Measurements from ENCODE around the gene COL6A3. TPM values are rescaled to one million over a fixed set of nuclear protein-coding genes. Genes with fewer than 3 reads are reported as not detected.

Gene COL6A3
- polyA plus RNA-seq, 3 donors: not detected

- Histone ChIP-seq H3K79me2 (ENCODE audit: insufficient read depth, low read length) (no peaks in the 10 kb centered on the region), H3K27me3 (ENCODE audit: control insufficient read depth in 2 of 2, insufficient read depth in 2 of 2, low read length in 2 of 2) (no peaks in the 10 kb centered on the region), H3K27ac (ENCODE audit: low read depth in 1 of 2, low read length in 2 of 2) (no peak overlapping the region), H3K4me3 (replicated peaks in 1 of 3; ENCODE audit: low read depth in 2 of 3, low read length in 3 of 3) (no peak overlapping the region), H3K4me1 (ENCODE audit: control insufficient read depth in 1 of 2, insufficient read depth in 2 of 2, low read length in 2 of 2) (peaks cover 3 to 12% of the 10 kb centered on the region in 2 donors), H3K4me2 (replicated peaks; ENCODE audit: extremely low read depth, low read length, poor library complexity, severe bottlenecking) (no peak overlapping the region), H4K20me1 (ENCODE audit: insufficient read depth, low read length) (no peaks in the 10 kb centered on the region), H3K36me3 (replicated peaks in 1 of 2; ENCODE audit: control insufficient read depth in 1 of 2, insufficient read depth in 2 of 2, low read length in 2 of 2) (no peaks in the 10 kb centered on the region), H3K9me3 (replicated peaks in 1 of 2; ENCODE audit: control insufficient read depth in 1 of 2, insufficient read depth in 1 of 2, low read length in 2 of 2) (no peaks in the 10 kb centered on the region), H2AFZ (ENCODE audit: insufficient read depth, low read depth, low read length, poor library complexity, severe bottlenecking) (no peak overlapping the region), H3K9ac (ENCODE audit: insufficient read depth, low read length, poor library complexity, severe bottlenecking) (no peak overlapping the region)
- DNase-seq: no peak
- Mint-ChIP-seq H3K4me3 (no peak overlapping the region), H3K4me1 (peaks cover 18% of the 10 kb centered on the region), H3K27ac (no peak overlapping the region), H3K27me3 (ENCODE audit: low read depth in 3 of 3) (peaks cover 0 to 23% (median 6%) of the 10 kb centered on the region in 3 donors), H3K9me3 (peaks cover 0 to 2% (median 0%) of the 10 kb centered on the region in 7 donors), H3K36me3 (no peaks in the 10 kb centered on the region)
- WGBS (ENCODE audit: insufficient coverage): 89% methylated on average over 10 of the region's 10 CpGs
- no peak for TF ChIP-seq CTCF (IDR thresholded peaks at IDR 0.05)
- intact Hi-C loops (cut with micrococcal nuclease): no loop called here
Measured at GRCh38 chr2:237435844-237436587, 22.1 kb upstream of the COL6A3 start.

- Histone ChIP-seq H3K4me1 (ENCODE audit: control insufficient read depth in 1 of 2, insufficient read depth in 2 of 2, low read length in 2 of 2) (peaks cover 3 to 12% of the 10 kb centered on the region in 2 donors), H2AFZ (ENCODE audit: insufficient read depth, low read depth, low read length, poor library complexity, severe bottlenecking) (peak overlapping the region; percentile 65)
- peaks cover 18% of the 10 kb centered on the region for H3K4me1 Mint-ChIP-seq
Measured at GRCh38 chr2:237434866-237435311, 20.9 kb upstream of the COL6A3 start.

More at GRCh38 chr2:237434866-237435311, 20.9 kb upstream of the COL6A3 start:
- H3K27me3 Mint-ChIP-seq (ENCODE audit: low read depth in 3 of 3): peaks cover 0 to 23% (median 8%) of the 10 kb centered on the region in 3 donors
- peak overlapping the region; percentile 42 to 76 for H3K4me3 Mint-ChIP-seq
- WGBS (ENCODE audit: insufficient coverage): 0% methylated on average over 11 of the region's 14 CpGs
- peak overlapping the region in 1 of 3 experiments; percentile 30 for H3K4me3 ChIP-seq (replicated peaks in 1 of 3; ENCODE audit: low read depth in 2 of 3, low read length in 3 of 3)
- intact Hi-C loops (cut with micrococcal nuclease): no loop called here
- H3K27ac ChIP-seq (ENCODE audit: low read depth in 1 of 2, low read length in 2 of 2): no peak overlapping the region
- TF ChIP-seq CTCF (IDR thresholded peaks at IDR 0.05): no peak
- no peaks in the 10 kb centered on the region for H3K36me3 ChIP-seq (replicated peaks in 1 of 2; ENCODE audit: control insufficient read depth in 1 of 2, insufficient read depth in 2 of 2, low read length in 2 of 2)
- DNase-seq: no peak
- no peaks in the 10 kb centered on the region for H3K79me2 ChIP-seq (ENCODE audit: insufficient read depth, low read length)
- no peak overlapping the region for H3K9ac ChIP-seq (ENCODE audit: insufficient read depth, low read length, poor library complexity, severe bottlenecking)
- H3K36me3 Mint-ChIP-seq: no peaks in the 10 kb centered on the region
- peak overlapping the region in 1 of 7 donors; percentile 29 for H3K27ac Mint-ChIP-seq
- no peaks in the 10 kb centered on the region for H4K20me1 ChIP-seq (ENCODE audit: insufficient read depth, low read length)
- no peaks in the 10 kb centered on the region for H3K9me3 ChIP-seq (replicated peaks in 1 of 2; ENCODE audit: control insufficient read depth in 1 of 2, insufficient read depth in 1 of 2, low read length in 2 of 2)
- H3K4me2 ChIP-seq (replicated peaks; ENCODE audit: extremely low read depth, low read length, poor library complexity, severe bottlenecking): peak overlapping the region; percentile 44
- peaks cover 0 to 2% (median 0%) of the 10 kb centered on the region in 7 donors for H3K9me3 Mint-ChIP-seq
- H3K27me3 ChIP-seq (ENCODE audit: control insufficient read depth in 2 of 2, insufficient read depth in 2 of 2, low read length in 2 of 2): no peaks in the 10 kb centered on the region

Data from CD14-positive monocyte (primary cell).